Skin epidermis (tissue), 12 donors: Measurements from ENCODE around the gene DPY30.
"Not testable (repeated sequence)": the region's sequence is repeated elsewhere in the genome, so short reads cannot be mapped to it uniquely, and the experiment has no call there.

ENCODE experiments used
- H3K27ac ChIP-seq, 21 experiments: fragments of 200-600 bp; sonication (generic) in 11 of 21; one replicate each; pipeline ENCODE4 v1.5.0; 2020; ENCODE audit warnings: mild to moderate bottlenecking in 3 of 21, inconsistent platforms in 2 of 21, moderate library complexity in 2 of 21
- H3K4me3 ChIP-seq, 7 experiments: fragments of 200-600 bp; sonication (generic) in 2 of 7; one replicate each; pipeline ENCODE4 v1.5.0; 2020; ENCODE audit warnings: inconsistent platforms in 2 of 7, mild to moderate bottlenecking in 2 of 7, moderate library complexity in 1 of 7

Gene DPY30

DNA sequence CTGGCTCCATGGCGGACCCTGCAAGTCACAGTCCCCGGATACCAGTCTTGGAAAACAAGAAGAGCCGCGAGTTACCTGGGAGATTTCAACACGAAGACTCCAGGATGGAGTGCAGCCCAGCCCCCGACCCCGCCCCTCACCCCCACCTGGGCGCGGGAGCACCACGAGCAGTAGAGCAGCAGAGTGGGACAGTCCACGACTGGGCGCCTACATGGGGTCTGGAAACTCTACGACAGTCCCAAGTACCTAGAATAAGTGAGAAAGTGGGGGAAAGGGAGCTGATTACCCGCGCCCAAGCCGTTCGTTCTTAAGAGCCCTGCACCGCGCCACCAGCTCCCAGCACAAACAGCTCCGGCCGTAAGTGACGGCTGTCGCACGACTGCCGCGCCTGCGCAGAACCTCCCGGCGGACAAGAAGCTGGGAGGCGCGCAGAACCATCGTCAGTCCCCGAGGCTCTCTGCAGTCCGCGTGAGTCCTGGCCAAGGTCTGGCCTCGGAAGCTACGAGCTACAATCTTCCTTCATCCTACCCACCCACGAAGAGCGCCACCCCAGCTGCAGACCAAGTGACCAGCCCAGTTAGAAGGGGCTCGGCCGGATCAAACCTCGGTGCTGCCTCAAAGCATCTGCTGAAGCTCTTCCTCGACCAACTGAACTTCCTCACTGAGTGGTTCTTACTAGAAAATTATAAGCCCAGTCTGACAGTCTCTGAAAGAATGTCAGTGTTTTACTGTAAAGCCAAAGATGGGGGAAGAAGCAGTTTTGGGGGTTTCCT lies at the start of gene DPY30:
Gene DPY30, minus strand, starts transcription at position 359 of the 773 bp plus-strand sequence. Its CDS starts 349 bp downstream, at position 10.
- Histone ChIP-seq H3K27ac (peak within 1 kb of the TSS; percentile 18 to 94 (median 84)), H3K4me3 (peak within 1 kb of the TSS; percentile 83 to 96 (median 91))

GRCh38 chr2:32074134-32074506 lies 34.5 kb upstream of the DPY30 start:
- Histone ChIP-seq H3K4me3 (no peak overlapping the region), H3K27ac (no peak overlapping the region)

DNA sequence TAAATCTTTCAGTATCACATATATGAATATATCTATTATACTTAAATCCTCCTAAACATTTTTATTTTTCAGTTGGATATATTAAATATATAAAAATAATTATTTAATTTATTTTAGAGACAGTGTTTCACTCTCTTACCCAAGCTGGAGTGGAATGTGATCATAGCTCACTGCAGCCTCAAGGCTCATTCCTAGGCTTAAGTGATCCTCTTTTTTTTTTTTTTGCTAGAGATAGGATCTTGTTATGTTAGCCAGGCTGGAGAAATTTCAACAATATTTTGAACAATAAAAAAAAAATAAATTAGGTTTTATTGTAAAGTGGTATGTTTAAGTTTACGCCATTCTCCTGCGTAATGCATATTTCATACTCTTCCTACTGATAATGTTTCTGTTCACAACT lies 27.9 kb upstream of the DPY30 start:
- H3K27ac ChIP-seq = no peak overlapping the region
- H3K4me3 ChIP-seq = no peak overlapping the region

GRCh38 chr2:32064713-32065112 lies 25.1 kb upstream of the DPY30 start:
- H3K27ac ChIP-seq = peak overlapping the region in 13 of 21 experiments; percentile 84 to 95 (median 89)

GRCh38 chr2:32064021-32064601 lies 24.5 kb upstream of the DPY30 start:
- Histone ChIP-seq H3K4me3 (peak overlapping the region; percentile 66 to 80 (median 69)), H3K27ac (peak overlapping the region; percentile 68 to 95 (median 89))

More at GRCh38 chr2:32064713-32065112, 25.1 kb upstream of the DPY30 start:
- peak overlapping the region; percentile 66 to 80 (median 69) for H3K4me3 ChIP-seq

DNA sequence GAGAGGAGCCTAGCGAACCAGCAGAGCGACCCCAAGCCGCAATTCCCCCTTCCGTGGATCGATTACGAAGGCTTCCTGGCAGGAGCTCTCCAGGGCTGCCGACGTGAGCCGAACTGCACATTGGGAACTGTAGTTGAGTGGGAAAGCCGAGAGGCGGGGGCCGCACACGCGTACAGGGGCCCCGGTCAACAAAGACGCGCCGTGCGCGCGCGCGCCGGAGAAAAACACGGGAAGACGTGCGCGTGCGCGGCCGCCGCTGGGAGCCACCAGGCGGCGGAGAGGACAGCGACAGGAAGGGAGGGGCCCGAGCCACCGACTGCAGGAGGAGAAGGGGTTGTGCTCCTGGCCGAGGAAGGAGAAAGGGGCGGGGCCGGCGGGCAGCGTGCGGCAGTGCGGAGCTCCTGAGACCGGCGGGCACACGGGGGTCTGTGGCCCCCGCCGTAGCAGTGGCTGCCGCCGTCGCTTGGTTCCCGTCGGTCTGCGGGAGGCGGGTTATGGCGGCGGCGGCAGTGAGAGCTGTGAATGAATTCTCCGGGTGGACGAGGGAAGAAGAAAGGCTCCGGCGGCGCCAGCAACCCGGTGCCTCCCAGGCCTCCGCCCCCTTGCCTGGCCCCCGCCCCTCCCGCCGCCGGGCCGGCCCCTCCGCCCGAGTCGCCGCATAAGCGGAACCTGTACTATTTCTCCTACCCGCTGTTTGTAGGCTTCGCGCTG lies 23.9 kb upstream of the DPY30 start, which contains the start of gene SPAST:
Gene SPAST, plus strand, starts transcription at position 247 of the 711 bp plus-strand sequence. Its CDS starts 276 bp downstream, at position 523.
- peak within 1 kb of the TSS; percentile 66 to 80 (median 69) for H3K4me3 ChIP-seq
- H3K27ac ChIP-seq = peak within 1 kb of the TSS; percentile 68 to 95 (median 89)

DNA sequence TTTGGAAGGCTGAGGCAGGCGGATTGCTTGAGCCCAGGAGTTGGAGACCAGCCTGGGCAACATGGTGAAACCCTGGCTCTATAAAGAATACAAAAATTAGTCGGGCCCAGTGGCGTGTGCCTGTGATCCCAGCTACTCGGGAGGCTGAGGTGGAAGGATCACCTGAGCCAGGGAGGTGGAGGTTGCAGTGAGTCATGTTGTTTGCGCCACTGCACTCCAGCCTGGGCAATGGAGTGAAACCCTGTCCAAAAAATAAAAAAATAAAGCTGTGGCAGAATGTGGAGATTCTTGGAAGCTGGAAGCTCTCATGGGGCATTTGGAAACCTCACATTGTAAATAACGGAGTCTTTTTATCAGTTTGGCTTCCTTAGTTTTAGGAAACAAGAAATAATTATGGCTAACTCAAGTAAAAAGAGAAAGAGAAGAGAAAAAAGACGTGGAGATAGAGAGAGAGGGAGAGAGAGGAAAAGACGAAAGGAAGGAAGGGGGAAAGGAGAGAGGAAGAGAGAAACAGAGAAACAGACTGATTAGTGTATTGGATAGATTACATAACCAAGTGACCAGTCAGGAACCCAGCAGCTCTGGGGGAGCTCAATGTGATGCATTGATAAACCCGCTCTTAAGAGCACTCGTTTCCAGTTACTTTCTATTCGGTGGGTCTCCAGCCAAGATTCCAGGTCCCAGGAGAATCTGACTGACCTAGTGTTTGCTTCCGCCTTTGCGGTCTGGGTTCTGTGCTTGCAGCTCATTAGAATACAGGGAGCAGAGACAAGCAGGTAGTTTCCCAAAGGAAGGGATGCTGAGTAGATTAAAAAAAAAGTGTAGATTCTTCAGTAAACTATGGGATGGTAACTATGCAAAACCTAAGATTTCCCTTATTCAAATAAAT lies 22.6 kb upstream of the DPY30 start:
- Histone ChIP-seq H3K4me3 (peak overlapping the region; percentile 66 to 80 (median 69)), H3K27ac (peak overlapping the region in 18 of 21 experiments; percentile 9 to 95 (median 89))

GRCh38 chr2:32061430-32061829 lies 21.8 kb upstream of the DPY30 start:
- Histone ChIP-seq H3K27ac (no peak overlapping the region), H3K4me3 (no peak overlapping the region)

DNA sequence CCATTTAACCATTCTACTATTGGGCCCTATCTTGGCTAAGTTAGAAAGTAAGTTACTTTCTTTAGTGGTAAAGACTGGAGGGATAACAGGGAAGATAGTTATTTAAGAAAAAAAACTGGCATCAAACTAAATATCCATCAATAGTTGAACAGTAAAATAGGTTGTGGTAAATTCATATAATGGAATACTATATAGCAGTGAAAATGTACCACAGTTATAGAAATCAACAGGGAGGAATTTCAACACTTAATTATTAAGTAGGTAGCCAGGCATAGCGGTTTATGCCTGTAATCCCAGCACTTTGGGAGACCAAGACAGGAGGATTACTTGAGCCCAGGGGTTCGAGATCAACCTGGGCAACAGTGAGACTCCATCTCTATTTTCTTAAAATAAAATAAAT lies 20.7 kb upstream of the DPY30 start:
- H3K27ac ChIP-seq = no peak overlapping the region
- H3K4me3 ChIP-seq = no peak overlapping the region

DNA sequence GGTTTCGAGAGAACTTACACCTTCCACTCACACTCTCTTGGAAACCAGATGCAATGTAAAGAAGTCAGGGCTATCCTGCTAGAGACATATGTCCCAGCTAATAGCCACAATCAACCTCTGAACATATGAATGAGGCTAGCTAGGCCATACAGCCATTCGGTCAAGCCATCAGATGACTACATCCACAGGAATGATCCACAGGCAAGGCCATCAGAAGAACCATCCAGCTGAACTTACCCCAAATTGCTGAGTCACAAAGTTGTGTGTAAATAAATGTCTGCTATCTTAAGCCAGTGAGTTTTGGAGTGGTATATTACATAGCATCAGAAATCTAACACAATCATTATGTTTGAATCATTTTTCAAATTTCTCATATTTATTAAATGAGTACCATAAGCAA lies 18.5 kb upstream of the DPY30 start:
- Histone ChIP-seq H3K4me3 (no peak overlapping the region), H3K27ac (no peak overlapping the region)

- not testable (repeated sequence) for H3K27ac ChIP-seq, H3K4me3 ChIP-seq
Measured at GRCh38 chr2:32054583-32054982, 15.0 kb upstream of the DPY30 start.

GRCh38 chr2:32051836-32052439 lies 12.3 kb upstream of the DPY30 start:
- H3K4me3 ChIP-seq = no peak overlapping the region
- H3K27ac ChIP-seq = no peak overlapping the region

DNA sequence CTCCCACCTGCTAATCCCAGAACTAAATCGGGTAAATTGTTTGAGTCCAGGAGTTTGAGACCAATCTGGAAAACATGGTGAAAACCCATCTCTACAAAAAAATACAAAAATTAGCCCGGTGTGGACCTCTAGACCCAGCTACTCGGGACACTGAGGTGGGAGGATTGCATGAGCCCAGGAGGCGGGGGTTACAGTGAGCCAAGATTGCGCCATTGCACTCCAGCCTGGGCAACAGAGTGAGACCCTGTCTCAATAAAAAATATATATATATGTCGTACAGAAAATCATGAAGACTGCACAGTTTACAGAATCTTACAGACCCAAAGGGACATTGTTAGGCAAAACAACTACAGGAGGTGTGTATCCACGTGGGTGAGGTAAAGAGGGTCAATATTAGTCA lies 4.0 kb upstream of the DPY30 start:
- no peak overlapping the region for H3K4me3 ChIP-seq
- no peak overlapping the region for H3K27ac ChIP-seq

DNA sequence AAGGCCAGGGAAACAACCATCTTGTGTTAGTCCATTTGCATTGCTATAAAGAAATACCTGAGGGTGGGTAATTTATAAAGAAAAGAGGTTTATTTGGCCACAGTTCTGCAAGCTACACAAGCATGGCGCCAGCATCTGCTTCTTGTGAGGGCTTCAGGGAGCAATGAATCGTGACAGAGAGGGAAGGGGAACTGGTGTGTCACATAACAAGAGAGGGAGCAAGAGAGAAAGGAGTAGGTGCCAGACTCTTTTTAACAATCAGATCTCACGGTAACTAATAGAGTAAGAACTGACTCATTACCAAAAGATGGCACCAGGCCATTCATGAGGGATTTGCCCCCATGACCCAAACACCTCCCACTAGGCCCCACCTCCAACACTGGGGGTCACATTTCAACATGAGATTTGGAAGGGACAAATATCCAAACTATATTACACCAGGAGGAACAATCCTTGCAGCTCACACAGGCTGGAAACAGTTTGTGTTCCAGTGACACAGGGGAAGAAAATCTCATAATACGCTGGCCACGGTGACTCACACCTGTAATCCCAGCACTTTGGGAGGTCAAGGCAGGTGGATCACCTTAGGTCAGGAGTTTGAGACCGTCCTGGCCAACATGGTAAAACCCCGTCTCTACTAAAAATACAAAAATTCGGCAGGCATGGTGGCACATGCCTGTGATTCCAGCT lies 5.3 kb downstream of the DPY30 start:
- not testable (repeated sequence) for H3K27ac ChIP-seq, H3K4me3 ChIP-seq

GRCh38 chr2:32018789-32019482 lies 20.7 kb downstream of the DPY30 start:
- not testable (repeated sequence) for H3K4me3 ChIP-seq
- H3K27ac ChIP-seq = peak overlapping the region in 1 of 21 experiments; percentile 4

DNA sequence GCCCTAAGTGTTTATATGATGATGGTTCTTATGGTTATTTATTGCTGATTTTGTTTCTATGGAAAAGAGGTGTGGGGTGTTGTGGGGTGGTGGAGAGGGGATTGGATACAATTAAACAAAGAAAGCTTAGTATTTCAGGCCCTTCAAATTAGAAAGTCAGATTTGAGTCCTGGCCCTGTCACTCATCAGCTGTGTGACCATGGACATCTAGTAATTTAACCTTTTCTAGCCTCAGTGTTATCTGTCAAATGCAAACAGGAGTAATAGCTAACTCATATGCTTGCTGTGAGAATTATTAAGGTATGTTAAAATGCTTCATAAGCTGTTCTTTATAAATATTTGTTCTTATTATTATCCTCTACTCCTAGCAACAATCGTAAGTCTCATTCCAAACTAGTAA lies 26.7 kb downstream of the DPY30 start:
- no peak overlapping the region for H3K27ac ChIP-seq
- H3K4me3 ChIP-seq = no peak overlapping the region

DNA sequence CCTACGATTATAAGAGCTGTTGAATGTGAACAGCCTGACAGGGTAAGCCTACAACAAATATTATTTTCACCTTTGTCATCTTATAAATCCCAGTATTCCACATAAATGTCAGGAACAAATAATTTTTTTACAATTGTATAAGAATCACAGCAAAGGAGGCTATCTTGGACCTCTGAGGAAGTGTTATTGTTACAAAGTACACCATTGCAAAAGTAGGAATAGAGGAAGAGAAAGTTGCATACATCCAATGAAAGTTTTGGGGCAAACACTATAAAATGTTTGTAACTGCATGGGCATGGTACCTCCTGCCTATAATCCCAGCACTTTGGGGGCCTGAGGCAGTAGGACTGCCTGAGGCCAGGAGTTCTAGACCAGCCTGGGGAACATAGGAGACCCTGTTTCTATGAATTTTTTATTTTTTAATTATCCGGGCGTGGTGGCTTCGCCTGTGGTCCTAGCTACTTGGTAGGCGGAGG lies 28.1 kb downstream of the DPY30 start:
- H3K4me3 ChIP-seq = peak overlapping the region; percentile 47 to 92 (median 84)
- peak overlapping the region in 20 of 21 experiments; percentile 90 to 98 (median 96) for H3K27ac ChIP-seq
